PC-3 (cell line): ENCODE data around the gene DIO1. TPM values are rescaled to one million over a fixed set of nuclear protein-coding genes. Genes with fewer than 3 reads are reported as not detected.

ENCODE experiments used
- ATAC-seq: fragments of 200-7000 bp; cut with Tn5 transposase; 2 replicates; pipeline ENCODE4 v1.9.1; 2020; ENCODE audit warnings: mild to moderate bottlenecking, moderate library complexity
- BruUV-seq: library from RNA; stranded (reverse); fragments of 400-500 nt; replicated peaks from 2 replicates; lab custom pipeline; 2021; lab: Mats Ljungman, UMichigan
- CTCF ChIA-PET: fragments of 300-600 bp; sonication (Branson Sonifier 250); formaldehyde crosslinking; loops from one replicate; lab custom pipeline; 2022; ENCODE audit warnings: antibody characterized with exemption; lab: Charles Lee
- POLR2A ChIA-PET: fragments of 300-600 bp; sonication (Branson Sonifier 250); formaldehyde crosslinking; loops from one replicate; lab custom pipeline; 2022; ENCODE audit warnings: antibody characterized with exemption; ENCODE audit not compliant: unreplicated experiment; lab: Charles Lee
- DNase-seq: peaks from one replicate; pipeline ENCODE4 v3.0.0-alpha.2; 2015
- H2AFZ ChIP-seq: fragments of 300-600 bp; sonication (generic); 2 replicates; pipeline ENCODE4 v1.6.0; 2016; ENCODE audit warnings: antibody characterized with exemption, low read length
- H3F3A ChIP-seq: fragments of 300-600 bp; sonication (generic); one replicate; pipeline ENCODE4 v1.6.0; 2017; ENCODE audit warnings: antibody characterized with exemption, low read length, control low read depth, mild to moderate bottlenecking; ENCODE audit not compliant: unreplicated experiment
- H3K27ac ChIP-seq: fragments of 300-600 bp; sonication (generic); 2 replicates; pipeline ENCODE4 v1.5.1; 2016; ENCODE audit warnings: mild to moderate bottlenecking, low read length
- H3K27me3 ChIP-seq: fragments of 300-600 bp; sonication (generic); 2 replicates; pipeline ENCODE4 v1.6.1; 2016; ENCODE audit warnings: low read length, mixed read lengths
- H3K36me3 ChIP-seq: fragments of 300-600 bp; sonication (generic); 2 replicates; pipeline ENCODE4 v1.6.1; 2016; ENCODE audit warnings: low read depth, mixed run types, low read length, mixed read lengths
- H3K4me1 ChIP-seq: fragments of 300-600 bp; sonication (generic); 2 replicates; pipeline ENCODE4 v1.5.1; 2016; ENCODE audit warnings: low read length; ENCODE audit not compliant: insufficient read depth
- H3K4me2 ChIP-seq: fragments of 300-600 bp; sonication (generic); 2 replicates; pipeline ENCODE4 v1.6.0; 2016; ENCODE audit warnings: low read length
- H3K4me3 ChIP-seq: fragments of 300-600 bp; sonication (generic); 2 replicates; pipeline ENCODE4 v1.5.1; 2016; ENCODE audit warnings: mild to moderate bottlenecking, low read length, mixed read lengths
- H3K79me2 ChIP-seq: fragments of 300-600 bp; sonication (generic); 2 replicates; pipeline ENCODE4 v1.6.1; 2017; ENCODE audit warnings: low read length, mixed read lengths
- H3K9ac ChIP-seq: fragments of 300-600 bp; sonication (generic); 2 replicates; pipeline ENCODE4 v1.6.0; 2016; ENCODE audit warnings: mild to moderate bottlenecking, low read length
- H3K9me2 ChIP-seq: fragments of 300-600 bp; sonication (generic); replicated peaks from 2 replicates; pipeline ENCODE4 v1.6.1; 2016; ENCODE audit warnings: mixed run types, low read length, mixed read lengths
- H3K9me3 ChIP-seq: fragments of 300-600 bp; sonication (generic); 2 replicates; pipeline ENCODE4 v1.6.1; 2016; ENCODE audit warnings: low read length, mixed read lengths
- H4K20me1 ChIP-seq: fragments of 300-600 bp; sonication (generic); 2 replicates; pipeline ENCODE4 v1.6.1; 2016; ENCODE audit warnings: low read length, mixed read lengths
- CTCF ChIP-seq: fragments of 300-600 bp; sonication (generic); conservative IDR thresholded peaks from 2 replicates; pipeline ENCODE4 v1.5.1; 2017; ENCODE audit warnings: antibody characterized with exemption, low read depth, mild to moderate bottlenecking, low read length
- EZH2 ChIP-seq: fragments of 300-600 bp; sonication (generic); IDR thresholded peaks from one replicate; pipeline ENCODE4 v1.6.1; 2017; ENCODE audit warnings: antibody characterized with exemption, mild to moderate bottlenecking, low read length; ENCODE audit not compliant: unreplicated experiment
- EZH2phosphoT487 ChIP-seq: fragments of 300-600 bp; sonication (generic); IDR thresholded peaks from 2 replicates; pipeline ENCODE4 v1.6.1; 2018; ENCODE audit warnings: mild to moderate bottlenecking, antibody characterized with exemption, low read length, borderline replicate concordance
- intact Hi-C: fragments of 100-400 bp; cut with micrococcal nuclease; formaldehyde crosslinking; loops from 2 replicates; pipeline ENCODE4 v1.9.0; 2023
- total RNA-seq: library from RNA; depleted of rRNA; stranded (reverse); fragments of >200 nt; gene quantifications from 2 replicates; pipeline ENCODE4 v1.2.3, GENCODE V29; 2014

DIO1 gene
- total RNA-seq, 1 experiment from 2014 or later = not detected

- Histone ChIP-seq H3K9ac (no peak overlapping the region), H3F3A (no peaks in the 10 kb centered on the region), H3K27ac (no peak overlapping the region), H3K4me2 (no peak overlapping the region), H3K27me3 (no peaks in the 10 kb centered on the region), H3K79me2 (peaks cover 14% of the 10 kb centered on the region), H2AFZ (no peak overlapping the region), H3K9me2 (no peaks in the 10 kb centered on the region), H4K20me1 (no peaks in the 10 kb centered on the region), H3K4me3 (no peak overlapping the region), H3K4me1 (peaks cover 15% of the 10 kb centered on the region), H3K36me3 (peaks cover 6% of the 10 kb centered on the region; the same call in 1 of the 2 replicates), H3K9me3 (no peaks in the 10 kb centered on the region)
- no peak for DNase-seq
- intact Hi-C loops = no loop called here
- CTCF ChIA-PET = no interaction called here
- no peak for ATAC-seq
- TF ChIP-seq EZH2phosphoT487 = no peak
- TF ChIP-seq CTCF = no peak
- TF ChIP-seq EZH2 = no peak
- BruUV-seq = no TSS peak
- POLR2A ChIA-PET = no interaction called here
Observed at GRCh38 chr1:53954128-53954527, 60.1 kb downstream of the DIO1 start.

DNA sequence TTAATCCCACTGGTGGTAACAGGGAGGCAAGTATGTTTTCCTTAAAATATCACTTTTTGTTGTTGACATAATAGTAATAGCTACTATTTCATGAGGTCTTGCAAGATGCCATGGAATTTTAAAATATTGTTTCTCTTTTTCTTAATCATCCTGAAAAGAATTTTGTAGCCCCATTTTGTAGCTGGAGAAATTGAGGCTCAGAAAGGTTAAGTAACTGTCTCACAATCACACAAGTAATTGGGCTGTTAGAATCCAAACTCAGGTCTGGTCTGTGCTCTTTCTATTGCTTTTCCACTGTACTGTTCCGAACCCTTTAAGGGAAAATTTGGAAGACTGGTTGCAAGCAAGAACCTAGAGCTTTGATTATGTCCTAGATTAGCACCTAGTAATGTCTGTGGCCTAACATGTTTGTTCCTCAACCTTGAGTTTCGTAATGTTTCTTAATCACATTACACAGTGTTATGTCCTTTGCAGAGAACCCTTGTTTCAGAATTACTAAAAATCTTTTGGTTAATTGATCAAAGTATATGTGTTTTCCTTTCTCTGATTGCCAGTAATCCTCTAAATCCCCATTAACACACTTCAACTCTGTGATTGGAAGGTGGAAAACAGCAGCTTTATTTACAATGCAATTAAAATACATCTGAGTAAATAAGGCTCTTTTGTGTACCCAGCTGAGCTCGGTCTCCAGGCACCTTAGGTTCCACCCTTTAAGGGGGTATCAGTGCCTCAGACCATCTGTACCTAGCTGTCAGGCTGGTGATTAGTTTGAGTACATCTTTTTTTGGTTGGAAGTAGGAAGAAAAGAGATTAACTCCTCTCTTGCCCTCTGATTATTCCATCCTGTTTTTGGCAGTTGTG is 62.6 kb downstream of the DIO1 start:
- Histone ChIP-seq H3K4me2 (peak overlapping the region; percentile 66), H3K9me3 (no peaks in the 10 kb centered on the region), H3K36me3 (peaks cover 14% of the 10 kb centered on the region), H3K27ac (peak overlapping the region; percentile 22), H3K9ac (no peak overlapping the region), H2AFZ (peak overlapping the region; percentile 8; the same call in 1 of the 2 replicates), H4K20me1 (no peaks in the 10 kb centered on the region), H3K79me2 (peaks cover 3% of the 10 kb centered on the region; the same call in 1 of the 2 replicates), H3K9me2 (no peaks in the 10 kb centered on the region), H3K4me1 (peaks cover 15% of the 10 kb centered on the region), H3K4me3 (no peak overlapping the region), H3F3A (no peaks in the 10 kb centered on the region), H3K27me3 (no peaks in the 10 kb centered on the region)
- no TSS peak for BruUV-seq
- DNase-seq (no peak), ATAC-seq (peak; percentile 55)
- CTCF ChIA-PET = interaction anchor here (0.6 kb wide), 1 partner anchor 98 kb away, joined by 3 read pairs; no protein-coding TSS in a partner anchor
- POLR2A ChIA-PET = no interaction called here
- TF ChIP-seq EZH2phosphoT487 (no peak), CTCF (no peak), EZH2 (no peak)
- intact Hi-C loops = no loop called here
